COLO829 (cell line): ENCODE results near the gene OXCT1.
"Not testable (repeated sequence)": the region's sequence is repeated elsewhere in the genome, so short reads cannot be mapped to it uniquely, and the experiment has no call there.

Source experiments
- DNase-seq: peaks from one replicate; pipeline ENCODE4 v3.0.0; 2012; ENCODE audit warnings: low spot score

OXCT1 gene

DNA sequence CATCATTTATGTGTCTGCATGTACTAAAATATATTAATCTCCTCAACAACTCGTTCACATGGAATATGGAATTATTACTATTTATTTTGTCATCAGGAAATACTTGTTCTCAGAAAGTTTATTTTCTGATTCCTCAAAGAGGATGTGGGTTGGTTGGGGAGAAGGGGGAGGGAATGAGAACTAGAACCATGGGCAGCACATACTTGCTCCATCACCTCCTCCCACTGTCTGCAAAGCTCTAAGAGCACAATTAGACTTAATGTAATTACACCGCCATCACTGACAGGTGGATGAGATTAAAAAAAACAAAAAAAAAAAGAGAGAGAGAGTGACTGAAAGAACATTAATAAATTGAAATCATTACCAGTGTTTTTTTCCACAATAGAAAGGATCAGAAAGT is 98.2 kb downstream of the OXCT1 start:
- DNase-seq, result no peak

DNA sequence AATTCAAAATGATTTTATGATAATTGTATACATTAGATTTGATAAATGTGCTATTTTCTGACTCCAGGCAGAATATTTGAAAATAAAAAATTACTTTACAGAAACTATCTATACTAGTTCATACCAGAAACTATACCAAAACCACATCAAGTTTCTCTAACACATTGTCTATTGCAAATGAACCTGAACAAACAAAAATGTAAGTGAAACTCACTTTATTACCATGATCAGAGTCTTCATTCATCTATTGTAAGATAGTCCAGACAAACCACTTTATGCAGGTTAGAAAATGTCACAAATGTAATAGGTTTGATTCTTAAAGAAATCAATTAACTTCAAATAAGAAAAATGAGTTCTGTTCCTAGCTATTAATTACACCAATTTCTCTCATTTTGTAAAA is 99.4 kb downstream of the OXCT1 start:
- DNase-seq, result no peak

DNA sequence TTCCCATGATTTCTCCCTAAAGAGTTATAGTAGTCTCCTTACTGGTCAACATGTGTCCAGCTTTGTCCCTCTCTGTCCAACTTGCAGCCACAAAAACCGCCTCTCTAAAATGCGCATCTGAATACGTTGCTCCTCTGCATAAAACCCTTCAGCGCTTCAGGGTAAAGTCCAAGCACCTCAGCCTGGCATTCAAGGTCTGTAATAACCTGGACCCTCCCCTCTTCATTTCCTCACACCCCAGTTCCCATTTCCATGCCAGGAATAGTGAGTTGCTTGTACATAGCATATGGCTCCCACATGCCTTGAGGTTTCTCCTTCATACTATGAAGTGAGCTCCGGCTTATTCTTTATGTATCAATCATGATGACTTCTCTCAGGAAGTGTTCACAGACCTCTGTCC is 101.5 kb downstream of the OXCT1 start:
- no peak for DNase-seq

DNA sequence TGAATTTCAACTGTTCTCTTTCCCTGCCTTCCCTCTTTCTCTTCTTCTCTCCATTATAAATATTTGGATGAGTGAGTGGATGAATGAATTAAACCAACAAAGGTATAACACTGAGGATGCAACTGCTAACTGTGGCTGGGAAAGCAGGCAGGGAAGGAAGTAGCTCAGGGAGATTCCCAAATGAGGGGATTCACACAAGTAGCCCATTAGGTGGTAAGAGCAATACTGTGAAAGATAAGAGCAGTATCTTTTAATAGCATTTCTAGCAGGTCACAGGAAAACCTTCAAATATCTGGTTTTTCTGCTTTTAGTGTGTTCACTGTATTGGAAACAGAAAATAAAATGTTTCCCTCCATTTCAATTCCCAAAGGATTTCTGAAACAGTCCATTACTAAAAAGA is 105.6 kb downstream of the OXCT1 start:
- no peak for DNase-seq

DNA sequence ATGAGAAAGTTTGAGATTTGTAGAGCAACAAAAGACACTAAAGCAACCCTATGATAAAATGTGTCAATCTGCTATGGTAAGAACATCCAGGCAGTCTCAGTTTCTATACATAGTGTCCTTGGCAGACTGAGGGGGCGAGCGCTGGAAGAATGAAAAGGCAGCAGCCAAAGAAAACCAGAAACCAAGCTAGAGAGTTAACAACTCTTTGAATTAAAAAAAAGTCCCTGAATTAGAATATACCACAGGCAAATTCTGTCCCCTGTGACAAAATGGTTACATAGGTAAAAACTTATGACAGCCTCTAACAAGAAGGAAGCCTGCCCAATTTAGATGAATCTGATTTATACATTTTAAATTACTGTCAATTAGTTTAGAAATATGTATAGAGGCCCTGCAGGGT is 106.7 kb downstream of the OXCT1 start:
- no peak for DNase-seq

DNA sequence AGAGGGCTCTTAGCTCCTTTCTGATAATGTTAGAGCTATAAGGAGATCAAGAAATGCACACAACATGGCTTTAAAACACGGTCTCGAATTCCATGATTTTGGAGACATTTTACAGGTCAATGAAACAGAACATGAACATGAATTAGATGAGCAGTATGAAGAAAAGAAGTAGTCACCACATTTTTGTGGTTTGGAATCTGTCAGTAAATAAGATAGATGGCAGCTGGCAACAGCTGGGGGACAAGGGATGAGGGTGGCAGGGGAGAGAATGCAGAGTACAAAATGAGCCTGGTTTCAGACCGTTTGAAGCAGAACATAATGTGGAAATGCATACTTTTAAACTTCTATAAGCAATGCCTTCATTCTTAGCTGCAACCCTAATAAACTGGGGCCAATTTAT is 107.1 kb downstream of the OXCT1 start:
- DNase-seq, result no peak

DNA sequence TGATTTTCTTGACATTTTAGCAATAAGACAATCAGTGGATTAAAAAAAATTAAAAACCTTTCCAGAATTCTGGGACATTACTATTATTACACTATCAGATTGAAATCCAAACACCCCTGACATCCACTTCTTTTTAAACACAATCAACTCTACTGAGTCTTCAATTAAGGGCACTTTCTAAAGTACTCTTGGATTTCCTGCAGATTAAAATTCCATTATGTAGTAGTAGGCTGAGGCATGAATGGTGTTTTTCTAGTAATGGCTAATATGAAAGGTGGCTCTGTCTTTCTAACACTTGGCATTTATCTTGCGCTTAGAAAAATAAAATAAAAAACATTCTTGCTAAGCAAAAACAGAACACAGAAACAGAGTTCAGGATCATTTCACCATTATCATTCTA is 107.8 kb downstream of the OXCT1 start:
- DNase-seq, result no peak

DNA sequence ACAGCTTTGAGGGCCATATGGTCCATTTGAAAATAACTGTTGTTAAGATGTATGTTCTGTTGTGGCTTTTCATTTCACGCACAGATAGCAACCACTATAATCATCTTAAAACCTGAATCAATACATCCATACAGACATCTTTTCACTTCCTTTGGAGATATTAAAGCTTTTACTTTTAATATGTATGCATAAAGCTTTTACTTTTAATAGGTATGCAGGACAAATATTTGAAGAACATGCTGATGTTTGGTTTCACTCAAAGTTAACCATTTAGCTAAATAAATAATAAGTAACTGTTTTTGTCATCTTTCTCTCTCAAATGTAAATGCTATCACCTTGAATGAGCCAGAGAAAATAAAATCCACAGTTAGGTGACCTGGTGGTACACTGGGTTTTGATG is 108.6 kb downstream of the OXCT1 start:
- DNase-seq, result no peak

DNA sequence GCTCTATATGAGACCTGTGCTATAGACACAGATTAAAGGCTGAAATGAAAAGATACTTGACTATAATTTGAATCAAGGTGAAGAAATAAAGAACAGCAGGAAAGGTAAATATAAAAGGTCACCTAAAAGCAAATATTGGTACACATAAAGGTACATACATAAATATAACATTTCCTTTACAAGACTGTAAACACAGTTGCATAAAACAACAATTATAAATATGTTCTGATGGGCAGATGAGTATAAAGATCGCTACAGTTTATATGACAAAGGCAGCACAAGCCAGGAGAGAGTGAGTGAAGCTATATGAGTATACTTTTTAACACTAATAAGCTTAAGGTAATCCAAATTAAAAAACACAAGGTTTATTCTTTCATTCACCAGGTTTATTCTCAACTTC is 114.5 kb downstream of the OXCT1 start:
- DNase-seq, result no peak

DNA sequence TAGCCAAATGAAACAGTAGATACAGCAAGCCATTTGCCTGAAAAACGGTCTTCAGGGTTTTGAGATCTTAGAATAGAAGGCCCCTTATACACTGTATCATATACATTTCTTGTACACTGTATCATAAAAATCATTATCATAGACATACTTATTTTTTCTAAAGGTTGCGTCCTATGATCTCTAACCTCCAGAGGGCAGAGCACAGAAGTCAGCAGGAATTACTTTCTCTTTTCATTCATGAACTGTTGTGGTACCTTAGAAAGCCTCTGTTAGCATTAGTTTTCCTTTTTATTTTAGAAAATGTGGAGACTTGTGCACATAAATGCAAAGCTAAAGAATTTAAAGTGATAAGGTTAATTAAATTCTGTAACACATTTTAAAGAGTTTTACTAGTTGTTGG is 115.4 kb downstream of the OXCT1 start:
- DNase-seq, result peak; percentile 3

DNA sequence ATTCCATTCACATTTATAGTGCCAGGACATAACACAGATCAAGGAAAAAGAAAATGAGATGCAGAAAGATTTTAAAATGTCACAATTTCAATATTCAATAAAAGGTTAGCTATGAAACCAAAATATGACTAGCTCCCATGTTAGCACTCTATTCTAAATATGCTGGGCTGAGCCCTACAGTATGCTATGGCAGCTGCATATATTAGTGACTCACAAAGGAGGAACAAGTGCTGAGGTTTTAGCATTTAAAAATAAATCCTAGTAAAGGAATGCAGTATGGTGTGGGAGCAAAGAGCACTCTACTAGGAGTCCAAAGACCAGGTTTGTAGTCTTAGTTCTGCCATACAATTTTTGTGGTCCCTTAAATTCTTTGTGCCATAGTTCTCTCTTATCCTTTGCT is 118.4 kb downstream of the OXCT1 start:
- no peak for DNase-seq

DNA sequence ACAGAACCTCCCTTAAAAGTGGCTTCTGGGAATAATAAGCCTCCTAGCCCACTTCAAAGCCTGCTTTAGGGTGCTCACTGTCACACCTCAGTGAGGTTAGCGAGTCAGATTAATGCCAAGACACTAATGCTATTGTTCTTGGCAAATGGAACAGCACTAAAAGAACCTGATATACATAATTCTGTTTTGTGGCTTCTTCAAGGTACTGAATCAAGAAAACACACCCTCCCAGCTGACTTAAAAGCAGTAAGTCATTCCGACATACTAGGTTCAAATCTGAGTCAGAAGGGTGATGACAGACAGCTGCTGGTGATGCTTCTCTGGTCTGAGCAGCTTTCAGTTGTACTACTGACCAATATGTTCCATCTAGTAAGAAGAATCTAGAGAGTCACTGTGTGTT is 121.6 kb downstream of the OXCT1 start:
- no peak for DNase-seq

DNA sequence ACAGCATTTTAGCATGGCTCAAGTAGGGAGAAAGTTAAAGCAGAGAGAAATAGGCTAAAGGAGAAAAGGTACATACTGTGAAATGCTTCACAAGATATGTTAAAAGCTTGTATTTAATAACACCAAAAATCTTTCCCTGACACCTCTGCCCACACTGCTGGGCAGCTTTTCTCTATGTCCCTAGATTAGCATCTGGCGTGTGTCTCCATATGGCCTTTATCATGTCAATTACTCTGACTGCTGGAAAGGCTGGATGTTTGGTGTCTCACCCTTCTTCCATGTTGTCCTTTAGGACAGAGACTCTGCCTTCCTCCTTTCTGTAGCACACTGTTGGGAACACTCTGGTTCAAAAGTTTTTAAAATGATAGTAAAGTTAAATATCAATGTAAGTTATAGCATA is 122.5 kb downstream of the OXCT1 start:
- no peak for DNase-seq

DNA sequence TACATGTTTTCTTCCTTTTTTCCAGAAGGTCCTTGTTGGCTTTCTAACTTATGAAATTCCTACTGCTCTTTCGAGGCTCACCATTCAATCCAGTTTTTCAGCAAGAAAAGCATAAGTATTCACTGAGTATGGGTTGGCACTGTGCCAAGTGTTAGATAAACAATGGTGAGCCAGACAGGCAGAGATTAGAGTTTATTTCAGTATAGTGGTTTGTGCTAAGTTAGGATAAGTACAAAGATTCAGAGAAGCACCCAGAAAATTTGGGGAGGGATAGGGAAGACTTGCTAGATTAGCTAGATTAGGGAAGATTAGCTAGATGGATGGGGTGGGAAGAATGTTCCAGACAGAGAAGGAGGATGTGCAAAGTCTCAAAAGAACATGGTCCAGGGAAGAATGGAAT is 122.9 kb downstream of the OXCT1 start:
- DNase-seq, result no peak

DNA sequence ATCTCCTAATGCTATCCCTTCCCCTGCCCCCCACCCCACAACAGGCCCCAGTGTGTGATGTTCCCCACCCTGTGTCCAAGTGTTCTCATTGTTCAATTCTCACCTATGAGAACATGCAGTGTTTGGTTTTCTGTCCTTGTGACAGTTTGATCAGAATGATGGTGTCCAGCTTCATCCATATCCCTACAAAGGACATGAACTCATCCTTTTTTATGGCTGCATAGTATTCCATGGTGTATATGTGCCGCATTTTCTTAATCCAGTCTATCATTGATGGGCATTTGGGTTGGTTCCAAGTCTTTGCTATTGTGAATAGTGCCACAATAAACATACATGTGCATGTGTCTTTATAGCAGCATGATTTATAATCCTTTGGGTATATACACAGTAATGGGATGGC is 127.6 kb downstream of the OXCT1 start:
- DNase-seq, result not testable (repeated sequence)

DNA sequence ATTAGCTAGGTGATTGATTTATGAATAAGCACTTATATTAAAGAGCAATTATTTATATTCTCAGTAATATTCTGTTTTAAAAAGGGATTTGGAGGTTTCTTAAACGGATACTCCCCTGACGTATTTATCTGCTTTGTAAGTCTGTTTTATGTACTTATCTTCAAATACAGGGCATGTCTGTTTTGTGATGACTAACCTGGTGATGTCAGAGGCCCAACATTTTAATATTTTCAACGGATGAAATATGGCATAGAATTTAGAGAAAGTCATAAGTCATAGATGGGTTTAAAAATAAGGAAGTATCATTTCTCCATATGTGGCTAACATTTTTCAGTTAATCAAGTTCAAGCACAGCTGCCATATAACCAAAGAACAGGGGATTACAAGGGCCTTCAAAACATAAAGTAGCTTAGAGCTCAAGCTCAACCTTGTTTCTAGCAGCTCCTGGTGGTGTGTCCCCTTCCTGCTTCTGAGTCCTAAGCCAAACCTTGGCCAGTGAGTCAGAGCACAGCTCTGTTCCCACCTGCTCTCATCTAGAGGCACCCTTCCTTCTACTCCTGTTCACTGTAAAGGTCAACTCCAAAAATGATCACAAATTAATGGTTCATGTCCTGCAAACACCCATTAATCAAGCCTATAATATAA is 131.4 kb downstream of the OXCT1 start:
- DNase-seq, result no peak

DNA sequence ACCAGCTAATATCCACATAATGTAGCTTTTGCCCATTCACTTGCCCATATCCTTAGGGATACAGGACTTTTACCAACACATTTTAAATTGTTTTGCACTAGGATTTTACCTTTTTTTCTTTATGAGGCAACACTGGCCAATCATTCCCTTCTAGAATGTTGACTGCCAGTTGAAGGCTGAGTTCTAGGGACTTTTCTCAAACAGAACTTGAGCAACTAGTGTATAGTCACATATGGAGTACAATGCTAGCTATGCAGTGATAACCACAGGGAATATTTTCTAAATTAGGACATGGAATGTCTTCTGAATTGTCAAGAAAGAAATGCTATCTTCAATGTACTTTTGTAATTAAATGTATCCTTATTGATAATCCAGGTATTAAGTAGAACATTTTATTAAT is 133.6 kb downstream of the OXCT1 start:
- DNase-seq, result no peak

DNA sequence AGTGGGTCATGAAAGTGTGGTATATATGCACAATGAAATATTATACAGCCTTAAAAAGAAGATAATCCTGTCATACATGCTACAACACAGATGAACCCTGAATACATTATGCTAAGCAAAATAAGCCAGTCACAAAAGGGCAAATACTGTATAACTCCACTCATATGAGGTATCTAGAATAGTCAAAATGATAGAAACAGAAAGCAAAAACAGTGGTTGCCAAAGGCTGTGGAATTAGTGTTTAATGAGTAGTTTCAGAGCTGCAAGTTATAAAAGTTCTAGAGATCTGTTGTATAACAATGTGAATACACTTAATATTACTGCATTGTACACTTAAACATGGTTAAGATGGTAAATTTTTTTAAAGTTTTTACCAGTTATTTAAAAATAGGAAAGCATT is 135.0 kb downstream of the OXCT1 start:
- no peak for DNase-seq

DNA sequence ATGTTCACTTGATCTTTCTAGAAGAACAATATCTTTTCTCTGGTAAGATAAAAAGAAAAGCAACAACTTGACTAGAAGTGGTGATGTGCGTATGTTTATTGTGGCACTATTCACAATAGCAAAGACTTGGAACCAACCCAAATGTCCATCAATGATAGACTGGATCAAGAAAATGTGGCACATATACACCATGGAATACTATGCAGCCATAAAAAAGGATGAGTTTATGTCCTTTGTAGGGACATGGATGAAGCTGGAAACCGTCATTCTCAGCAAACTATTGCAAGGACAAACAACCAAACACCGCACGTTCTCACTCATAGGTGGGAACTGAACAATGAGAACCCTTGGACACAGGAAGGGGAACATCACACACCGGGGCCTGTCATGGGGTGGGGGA is 140.8 kb downstream of the OXCT1 start:
- not testable (repeated sequence) for DNase-seq

DNA sequence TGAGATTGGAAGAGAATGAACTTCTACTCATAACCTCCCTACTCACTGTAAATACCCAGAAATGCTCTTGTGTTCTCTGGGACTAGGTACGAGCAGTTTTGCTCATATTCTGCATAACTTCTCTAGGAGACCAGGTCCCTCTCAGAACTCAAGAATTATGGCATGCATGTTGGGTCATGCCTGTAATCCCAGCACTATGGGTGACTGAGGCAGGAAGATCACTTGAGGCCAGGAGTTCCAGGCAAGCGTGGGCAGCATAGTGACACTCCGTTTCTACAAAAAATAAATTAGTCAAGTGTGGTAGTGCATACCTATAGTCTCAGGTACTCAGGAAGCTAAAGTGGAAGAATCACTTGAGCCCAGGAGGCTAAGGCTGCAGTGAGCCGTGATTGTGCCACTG is 141.9 kb downstream of the OXCT1 start:
- no peak for DNase-seq

DNA sequence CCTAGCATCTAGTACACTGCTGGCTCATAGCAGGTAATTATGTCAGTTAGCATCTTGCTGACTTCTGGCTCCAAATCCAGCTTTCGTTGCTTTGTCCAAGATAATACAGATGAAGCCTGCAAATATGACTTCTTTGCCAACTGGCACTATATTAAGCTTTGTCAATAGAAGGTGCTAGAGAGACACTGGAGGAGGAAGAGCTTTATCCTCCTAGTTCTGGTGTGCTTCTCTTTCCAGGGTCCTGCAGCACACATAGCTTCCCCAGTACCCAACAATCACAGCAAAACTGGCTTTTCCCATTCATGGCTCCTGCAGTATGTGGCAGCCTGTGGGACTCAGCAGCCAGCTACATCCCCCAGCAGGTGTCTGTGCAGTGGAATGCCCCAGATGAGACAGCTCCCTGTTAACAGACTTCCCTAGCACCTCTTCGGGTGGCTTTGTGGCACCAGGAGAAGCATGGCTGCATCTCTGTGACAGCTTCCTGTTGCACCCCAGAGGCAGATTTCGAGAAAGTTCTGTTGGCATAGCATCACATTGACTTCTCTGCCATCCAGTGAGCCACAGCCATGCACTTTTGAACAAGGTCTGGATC is 147.8 kb downstream of the OXCT1 start:
- DNase-seq, result no peak

DNA sequence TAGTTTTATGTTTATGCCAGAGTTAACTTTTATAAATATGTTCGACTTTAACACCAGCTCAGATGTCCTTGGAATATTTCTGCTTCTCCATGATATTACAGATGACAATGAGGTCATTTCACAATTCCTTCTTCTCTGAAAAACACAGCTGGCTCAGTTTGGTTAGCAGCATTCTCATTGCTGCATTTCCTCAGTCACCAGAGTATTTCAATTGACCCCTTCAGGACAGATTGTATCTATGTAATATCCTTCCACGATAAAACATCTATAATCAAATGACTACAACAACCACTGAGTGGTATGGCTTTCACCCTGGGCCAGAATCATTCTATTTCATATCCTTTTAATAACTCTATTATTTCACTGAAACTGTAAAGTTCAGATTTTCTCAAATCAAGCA is 148.7 kb downstream of the OXCT1 start:
- DNase-seq, result no peak

DNA sequence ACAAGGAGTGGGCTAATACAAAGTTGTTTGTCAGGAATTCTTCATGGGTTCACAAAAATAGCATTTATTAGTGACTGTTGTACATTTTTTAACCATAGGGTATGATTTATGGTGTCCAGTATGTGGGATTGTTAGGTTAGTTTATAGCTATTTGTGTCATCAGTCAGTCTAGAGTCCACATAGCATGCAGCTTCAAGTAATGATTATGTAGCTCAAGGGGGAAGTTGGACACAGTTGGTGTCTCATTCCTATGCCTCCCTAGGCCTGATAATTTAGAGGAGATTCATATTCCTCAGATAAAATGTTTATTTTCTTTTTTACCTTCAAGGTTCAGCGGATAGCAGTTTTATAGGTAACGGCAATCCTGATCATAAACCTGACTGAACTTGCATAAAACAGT is 153.8 kb downstream of the OXCT1 start:
- DNase-seq, result no peak

DNA sequence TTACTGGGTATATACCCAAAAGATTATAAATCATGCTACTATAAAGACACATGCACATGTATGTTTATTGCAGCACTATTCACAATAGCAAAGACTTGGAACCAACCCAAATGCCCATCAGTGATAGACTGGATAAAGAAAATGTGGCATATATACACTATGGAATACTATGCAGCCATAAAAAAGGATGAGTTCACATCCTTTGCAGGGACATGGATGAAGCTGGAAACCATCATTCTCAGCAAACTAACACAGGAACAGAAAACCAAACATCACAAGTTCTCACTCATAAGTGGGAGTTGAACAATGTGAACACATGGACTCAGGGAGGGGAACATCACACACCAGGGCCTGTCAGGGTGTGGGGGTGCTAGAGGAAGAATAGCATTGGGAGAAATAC is 155.8 kb downstream of the OXCT1 start:
- DNase-seq, result not testable (repeated sequence)

DNA sequence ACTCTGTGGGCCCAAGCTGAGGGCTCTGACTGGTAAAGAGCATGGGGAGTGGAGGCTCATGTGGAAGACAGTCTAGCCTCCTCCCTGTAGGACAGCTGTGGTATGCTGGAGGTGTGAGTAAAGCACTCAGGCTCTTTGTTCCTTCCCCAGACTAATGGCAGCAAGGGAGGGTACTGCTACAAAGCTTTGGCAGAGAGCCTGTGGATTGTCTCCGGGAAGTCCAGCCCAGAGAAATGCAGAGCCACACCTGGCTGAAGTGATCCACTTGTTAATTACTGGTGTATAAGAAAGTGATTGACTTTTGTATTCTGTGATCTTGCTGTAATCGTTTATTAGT is 161.7 kb downstream of the OXCT1 start:
- DNase-seq, result no peak
